ENCODE results near the gene POU2F2.
"Not testable (repeated sequence)": the region's sequence is repeated elsewhere in the genome, so short reads cannot be mapped to it uniquely, and the experiment has no call there.

POU2F2 gene

GRCh38 chr19:42105368-42105767, 26.9 kb downstream of the POU2F2 start:
- Histone ChIP-seq H3F3A (ENCODE audit: insufficient read depth) (peaks cover 14% of the 10 kb centered on the region; the same call in 1 of the 2 replicates), H3K79me2 (ENCODE audit: insufficient read depth, low read length) (peaks cover 5% of the 10 kb centered on the region; the same call in 1 of the 2 replicates), H4K20me1 (ENCODE audit: low read depth, low read length) (no peaks in the 10 kb centered on the region), H2AFZ (ENCODE audit: low read depth, low read length, severe bottlenecking) (no peak overlapping the region), H3K27ac (ENCODE audit: low read depth, low read length) (no peak overlapping the region), H3K36me3 (ENCODE audit: low read length) (no peaks in the 10 kb centered on the region), H3K9me3 (ENCODE audit: insufficient read depth, low read length) (no peaks in the 10 kb centered on the region), H3K4me3 (ENCODE audit: insufficient read depth, low read length, poor library complexity, severe bottlenecking) (no peak overlapping the region), H3K9me2 (replicated peaks; ENCODE audit: insufficient read depth, low read length) (no peaks in the 10 kb centered on the region), H3K9ac (ENCODE audit: low read length) (no peak overlapping the region), H3K4me2 (ENCODE audit: low read depth, low read length, poor library complexity, severe bottlenecking) (no peak overlapping the region), H3K27me3 (ENCODE audit: low read length) (no peaks in the 10 kb centered on the region)
- TF ChIP-seq CTCF (IDR thresholded peaks at IDR 0.05; ENCODE audit: insufficient read depth, low read length, poor library complexity, severe bottlenecking) (no peak), EZH2phosphoT487 (conservative IDR thresholded peaks at IDR 0.05; ENCODE audit: low read length) (no peak)

GRCh38 chr19:42102877-42103276, 29.4 kb downstream of the POU2F2 start:
- Histone ChIP-seq H3K36me3 (ENCODE audit: low read length) (no peaks in the 10 kb centered on the region), H3K9me2 (replicated peaks; ENCODE audit: insufficient read depth, low read length) (no peaks in the 10 kb centered on the region), H3K4me3 (ENCODE audit: insufficient read depth, low read length, poor library complexity, severe bottlenecking) (no peak overlapping the region), H2AFZ (ENCODE audit: low read depth, low read length, severe bottlenecking) (no peak overlapping the region), H3K9ac (ENCODE audit: low read length) (no peak overlapping the region), H3K27me3 (ENCODE audit: low read length) (no peaks in the 10 kb centered on the region), H3K9me3 (ENCODE audit: insufficient read depth, low read length) (no peaks in the 10 kb centered on the region), H3K4me2 (ENCODE audit: low read depth, low read length, poor library complexity, severe bottlenecking) (no peak overlapping the region), H3K79me2 (ENCODE audit: insufficient read depth, low read length) (peaks cover 2% of the 10 kb centered on the region; the same call in 1 of the 2 replicates), H3F3A (ENCODE audit: insufficient read depth) (no peaks in the 10 kb centered on the region), H3K27ac (ENCODE audit: low read depth, low read length) (no peak overlapping the region), H4K20me1 (ENCODE audit: low read depth, low read length) (no peaks in the 10 kb centered on the region)
- TF ChIP-seq EZH2phosphoT487 (conservative IDR thresholded peaks at IDR 0.05; ENCODE audit: low read length) (no peak), CTCF (IDR thresholded peaks at IDR 0.05; ENCODE audit: insufficient read depth, low read length, poor library complexity, severe bottlenecking) (no peak)

GRCh38 chr19:42100241-42100640, 32.0 kb downstream of the POU2F2 start:
- H3F3A ChIP-seq (ENCODE audit: insufficient read depth); H2AFZ ChIP-seq (ENCODE audit: low read depth, low read length, severe bottlenecking); H3K27ac ChIP-seq (ENCODE audit: low read depth, low read length); H3K36me3 ChIP-seq (ENCODE audit: low read length); H3K4me3 ChIP-seq (ENCODE audit: insufficient read depth, low read length, poor library complexity, severe bottlenecking); H3K4me2 ChIP-seq (ENCODE audit: low read depth, low read length, poor library complexity, severe bottlenecking); H3K79me2 ChIP-seq (ENCODE audit: insufficient read depth, low read length); H4K20me1 ChIP-seq (ENCODE audit: low read depth, low read length); H3K9ac ChIP-seq (ENCODE audit: low read length); H3K27me3 ChIP-seq (ENCODE audit: low read length); H3K9me3 ChIP-seq (ENCODE audit: insufficient read depth, low read length); H3K9me2 ChIP-seq (replicated peaks; ENCODE audit: insufficient read depth, low read length): not testable (repeated sequence)

GRCh38 chr19:42099336-42099925, 32.8 kb downstream of the POU2F2 start:
- Histone ChIP-seq H3K36me3 (ENCODE audit: low read length) (no peaks in the 10 kb centered on the region), H4K20me1 (ENCODE audit: low read depth, low read length) (no peaks in the 10 kb centered on the region), H3K27me3 (ENCODE audit: low read length) (no peaks in the 10 kb centered on the region), H2AFZ (ENCODE audit: low read depth, low read length, severe bottlenecking) (no peak overlapping the region), H3K4me3 (ENCODE audit: insufficient read depth, low read length, poor library complexity, severe bottlenecking) (no peak overlapping the region), H3K4me2 (ENCODE audit: low read depth, low read length, poor library complexity, severe bottlenecking) (no peak overlapping the region), H3K9me3 (ENCODE audit: insufficient read depth, low read length) (no peaks in the 10 kb centered on the region), H3K9me2 (replicated peaks; ENCODE audit: insufficient read depth, low read length) (no peaks in the 10 kb centered on the region), H3F3A (ENCODE audit: insufficient read depth) (no peaks in the 10 kb centered on the region), H3K9ac (ENCODE audit: low read length) (no peak overlapping the region), H3K27ac (ENCODE audit: low read depth, low read length) (no peak overlapping the region), H3K79me2 (ENCODE audit: insufficient read depth, low read length) (no peaks in the 10 kb centered on the region)
- TF ChIP-seq EZH2phosphoT487 (conservative IDR thresholded peaks at IDR 0.05; ENCODE audit: low read length): no peak
- TF ChIP-seq CTCF (IDR thresholded peaks at IDR 0.05; ENCODE audit: insufficient read depth, low read length, poor library complexity, severe bottlenecking): no peak
